ENCODE data around the gene CCDC51. TPM values are rescaled to one million over a fixed set of nuclear protein-coding genes. Genes with fewer than 3 reads are reported as not detected.

The CCDC51 gene
- total RNA-seq, 1 experiment from 2014 or later, result 31.9 TPM

- BruUV-seq (replicated peaks), result no TSS peak
- Mint-ChIP-seq H3K9me3 (ENCODE audit: unreplicated experiment) (no peaks in the 10 kb centered on the region), H3K4me3 (ENCODE audit: unreplicated experiment) (peak overlapping the region; percentile 99), H3K27ac (ENCODE audit: low read depth, unreplicated experiment) (peak overlapping the region; percentile 98), H3K4me1 (ENCODE audit: insufficient read depth, unreplicated experiment) (peaks cover 59% of the 10 kb centered on the region), H3K36me3 (ENCODE audit: insufficient read depth, unreplicated experiment) (peaks cover 36% of the 10 kb centered on the region), H3K27me3 (ENCODE audit: insufficient read depth, unreplicated experiment) (no peaks in the 10 kb centered on the region)
- DNase-seq (ENCODE audit: unreplicated experiment), result no peak
- CTCF ChIA-PET, result interaction anchor here (0.6 to 10.7 kb wide), 18 partner anchors 10 to 445 kb away, joined by 3 to 647 read pairs (median 9); partner anchors contain the start of genes ATRIP, NME6 and PFKFB4
- intact Hi-C loops (cut with micrococcal nuclease), result no loop called here
- no peak for TF ChIP-seq CTCF (IDR thresholded peaks at IDR 0.05; ENCODE audit: unreplicated experiment)
- POLR2A ChIA-PET, result interaction anchor here (0.6 to 20.2 kb wide), 15 partner anchors 11 to 247 kb away, joined by 3 to 749 read pairs (median 6); partner anchors contain the start of genes ATRIP, CDC25A, NME6 and UQCRC1
Observed at GRCh38 chr3:48434591-48435222, 5.2 kb downstream of the CCDC51 start.

- Mint-ChIP-seq H3K9me3 (ENCODE audit: unreplicated experiment) (no peaks in the 10 kb centered on the region), H3K4me1 (ENCODE audit: insufficient read depth, unreplicated experiment) (peaks cover 52% of the 10 kb centered on the region), H3K27me3 (ENCODE audit: insufficient read depth, unreplicated experiment) (no peaks in the 10 kb centered on the region), H3K36me3 (ENCODE audit: insufficient read depth, unreplicated experiment) (peaks cover 37% of the 10 kb centered on the region), H3K4me3 (ENCODE audit: unreplicated experiment) (peak overlapping the region; percentile 99), H3K27ac (ENCODE audit: low read depth, unreplicated experiment) (peak overlapping the region; percentile 98)
- ChIA-PET CTCF (interaction anchor here (0.7 to 10.7 kb wide), 17 partner anchors 9 to 241 kb away, joined by 3 to 647 read pairs (median 6); partner anchors contain the start of genes ATRIP and PFKFB4), POLR2A (interaction anchor here (0.6 to 20.2 kb wide), 25 partner anchors 8 to 1293 kb away, joined by 3 to 749 read pairs (median 6); partner anchors contain the start of genes ATRIP, CDC25A, CELSR3 and NME6)
- BruUV-seq (replicated peaks), result TSS peak; percentile 70
- intact Hi-C loops (cut with micrococcal nuclease), result no loop called here
- no peak for TF ChIP-seq CTCF (IDR thresholded peaks at IDR 0.05; ENCODE audit: unreplicated experiment)
- peak; percentile 74 for DNase-seq (ENCODE audit: unreplicated experiment)
Observed at GRCh38 chr3:48433472-48434118, 6.3 kb downstream of the CCDC51 start.

- peak; percentile 16 for TF ChIP-seq CTCF (IDR thresholded peaks at IDR 0.05; ENCODE audit: unreplicated experiment)
- BruUV-seq (replicated peaks), result no TSS peak
- DNase-seq (ENCODE audit: unreplicated experiment), result peak; percentile 90
- Mint-ChIP-seq H3K27me3 (ENCODE audit: insufficient read depth, unreplicated experiment) (no peaks in the 10 kb centered on the region), H3K36me3 (ENCODE audit: insufficient read depth, unreplicated experiment) (peaks cover 33% of the 10 kb centered on the region), H3K27ac (ENCODE audit: low read depth, unreplicated experiment) (peak overlapping the region; percentile 98), H3K9me3 (ENCODE audit: unreplicated experiment) (no peaks in the 10 kb centered on the region), H3K4me1 (ENCODE audit: insufficient read depth, unreplicated experiment) (peaks cover 51% of the 10 kb centered on the region), H3K4me3 (ENCODE audit: unreplicated experiment) (peak overlapping the region; percentile 99)
- CTCF ChIA-PET, result interaction anchor here (0.6 to 10.7 kb wide), 10 partner anchors 8 to 1518 kb away, joined by 3 to 647 read pairs (median 38); no protein-coding TSS in a partner anchor
- intact Hi-C loops (cut with micrococcal nuclease), result no loop called here
- POLR2A ChIA-PET, result interaction anchor here (0.6 to 20.2 kb wide), 29 partner anchors 8 to 1292 kb away, joined by 3 to 749 read pairs (median 5); partner anchors contain the start of genes ATRIP, CELSR3, NME6 and SLC26A6
Observed at GRCh38 chr3:48432411-48433371, 7.2 kb downstream of the CCDC51 start.

Data from MCF 10A (cell line).